ENCODE data around the gene TSTD1.

GRCh38 chr1:161052899-161053298 is 14.1 kb upstream of the TSTD1 start:
- TF ChIP-seq, protein P1, sequence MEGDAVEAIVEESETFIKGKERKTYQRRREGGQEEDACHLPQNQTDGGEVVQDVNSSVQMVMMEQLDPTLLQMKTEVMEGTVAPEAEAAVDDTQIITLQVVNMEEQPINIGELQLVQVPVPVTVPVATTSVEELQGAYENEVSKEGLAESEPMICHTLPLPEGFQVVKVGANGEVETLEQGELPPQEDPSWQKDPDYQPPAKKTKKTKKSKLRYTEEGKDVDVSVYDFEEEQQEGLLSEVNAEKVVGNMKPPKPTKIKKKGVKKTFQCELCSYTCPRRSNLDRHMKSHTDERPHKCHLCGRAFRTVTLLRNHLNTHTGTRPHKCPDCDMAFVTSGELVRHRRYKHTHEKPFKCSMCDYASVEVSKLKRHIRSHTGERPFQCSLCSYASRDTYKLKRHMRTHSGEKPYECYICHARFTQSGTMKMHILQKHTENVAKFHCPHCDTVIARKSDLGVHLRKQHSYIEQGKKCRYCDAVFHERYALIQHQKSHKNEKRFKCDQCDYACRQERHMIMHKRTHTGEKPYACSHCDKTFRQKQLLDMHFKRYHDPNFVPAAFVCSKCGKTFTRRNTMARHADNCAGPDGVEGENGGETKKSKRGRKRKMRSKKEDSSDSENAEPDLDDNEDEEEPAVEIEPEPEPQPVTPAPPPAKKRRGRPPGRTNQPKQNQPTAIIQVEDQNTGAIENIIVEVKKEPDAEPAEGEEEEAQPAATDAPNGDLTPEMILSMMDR (IDR thresholded peaks at IDR 0.05) = no peak
- no peak for TF ChIP-seq EP300 (IDR thresholded peaks at IDR 0.05)
- TF ChIP-seq POLR2A (IDR thresholded peaks at IDR 0.05) = no peak
